COLO829 (cell line): ENCODE results near the gene RAI1.

ENCODE experiments used
- DNase-seq: peaks from one replicate; pipeline ENCODE4 v3.0.0; 2012; ENCODE audit warnings: low spot score

The RAI1 gene

GRCh38 chr17:17700251-17700969, 19.2 kb downstream of the RAI1 start:
- DNase-seq: no peak

GRCh38 chr17:17701112-17701511, 19.9 kb downstream of the RAI1 start:
- DNase-seq: no peak

- DNase-seq: no peak
Measured at GRCh38 chr17:17701658-17702057, 20.4 kb downstream of the RAI1 start.

GRCh38 chr17:17702449-17703139, 21.3 kb downstream of the RAI1 start:
- DNase-seq: no peak

GRCh38 chr17:17703140-17703919, 22.1 kb downstream of the RAI1 start:
- DNase-seq: no peak

GRCh38 chr17:17704931-17705330, 23.7 kb downstream of the RAI1 start:
- no peak for DNase-seq

GRCh38 chr17:17706140-17707060, 25.1 kb downstream of the RAI1 start:
- DNase-seq: no peak

- DNase-seq: no peak
Measured at GRCh38 chr17:17708295-17708694, 27.0 kb downstream of the RAI1 start.

GRCh38 chr17:17708816-17709215, 27.6 kb downstream of the RAI1 start:
- no peak for DNase-seq

GRCh38 chr17:17709815-17710321, 28.6 kb downstream of the RAI1 start:
- DNase-seq: no peak

- DNase-seq: no peak
Measured at GRCh38 chr17:17710355-17710727, 29.1 kb downstream of the RAI1 start.

GRCh38 chr17:17710728-17711541, 29.7 kb downstream of the RAI1 start:
- DNase-seq: peak; percentile 78

- peak; percentile 65 for DNase-seq
Measured at GRCh38 chr17:17711641-17712162, 30.4 kb downstream of the RAI1 start.

- no peak for DNase-seq
Measured at GRCh38 chr17:17712268-17712924, 31.1 kb downstream of the RAI1 start.

- DNase-seq: peak; percentile 45
Measured at GRCh38 chr17:17713839-17714238, 32.6 kb downstream of the RAI1 start.

GRCh38 chr17:17714261-17714866, 33.1 kb downstream of the RAI1 start:
- no peak for DNase-seq

- no peak for DNase-seq
Measured at GRCh38 chr17:17714879-17715278, 33.6 kb downstream of the RAI1 start.

GRCh38 chr17:17716837-17717523, 35.7 kb downstream of the RAI1 start:
- DNase-seq: no peak

- no peak for DNase-seq
Measured at GRCh38 chr17:17718251-17718650, 37.0 kb downstream of the RAI1 start.
